D721Med (cell line): ENCODE measurements around the gene NEK7.
"Not testable (repeated sequence)": the region's sequence is repeated elsewhere in the genome, so short reads cannot be mapped to it uniquely, and the experiment has no call there.

Source experiments
- DNase-seq: peaks from one replicate; pipeline ENCODE4 v3.0.0; 2011; ENCODE audit warnings: low spot score; ENCODE audit not compliant: insufficient read length
- FAIRE-seq: peaks from 2 replicates; lab custom pipeline; 2011; peaks lifted over from hg19 to GRCh38; lab: Jason Lieb, UNC
- CTCF ChIP-seq: IDR thresholded peaks from 2 replicates; pipeline ENCODE4 v1.5.1; 2012; ENCODE audit warnings: mild to moderate bottlenecking, control low read depth; ENCODE audit not compliant: insufficient read depth; ENCODE audit errors: missing control alignments

Gene NEK7

GRCh38 chr1:198187973-198188588 is 31.3 kb downstream of the NEK7 start:
- DNase-seq (no peak), FAIRE-seq (peak; percentile 92)
- no peak for TF ChIP-seq CTCF

GRCh38 chr1:198191117-198191516 is 34.3 kb downstream of the NEK7 start:
- DNase-seq (no peak), FAIRE-seq (no peak)
- TF ChIP-seq CTCF, result no peak

- DNase-seq, FAIRE-seq: not testable (repeated sequence)
Observed at GRCh38 chr1:198193871-198194270, 37.1 kb downstream of the NEK7 start.

GRCh38 chr1:198196630-198197029 is 39.8 kb downstream of the NEK7 start:
- DNase-seq, result no peak
- FAIRE-seq, result no peak

GRCh38 chr1:198197285-198197684 is 40.5 kb downstream of the NEK7 start:
- FAIRE-seq (peak; percentile 46), DNase-seq (no peak)
- TF ChIP-seq CTCF, result no peak

More at GRCh38 chr1:198196630-198197029, 39.8 kb downstream of the NEK7 start:
- no peak for TF ChIP-seq CTCF

GRCh38 chr1:198199105-198199504 is 42.3 kb downstream of the NEK7 start:
- TF ChIP-seq CTCF, result no peak
- DNase-seq (no peak), FAIRE-seq (no peak)

- TF ChIP-seq CTCF, result no peak
- FAIRE-seq (peak; percentile 82), DNase-seq (no peak)
Observed at GRCh38 chr1:198201956-198202784, 45.4 kb downstream of the NEK7 start.
